OCI-LY1 (cell line): ENCODE results near the gene SMARCC2.

Experiments
- H2AFZ ChIP-seq: fragments of 200-600 bp; sonication (generic), shearing (Covaris generic); 2 replicates; pipeline ENCODE4 v1.6.0; 2014; ENCODE audit warnings: antibody characterized with exemption, mild to moderate bottlenecking, low read length
- H3F3A ChIP-seq: fragments of 200-600 bp; sonication (generic), shearing (Covaris generic); 2 replicates; pipeline ENCODE4 v1.6.0; 2014; ENCODE audit warnings: mild to moderate bottlenecking, antibody characterized with exemption, low read length, moderate library complexity; ENCODE audit not compliant: insufficient read depth
- H3K27ac ChIP-seq: fragments of 200-600 bp; sonication (generic); 2 replicates; pipeline ENCODE4 v1.5.1; 2014; ENCODE audit warnings: low read length, mixed run types, mild to moderate bottlenecking, low read depth; ENCODE audit not compliant: poor library complexity, severe bottlenecking
- H3K27me3 ChIP-seq: fragments of 200-600 bp; sonication (generic); 2 replicates; pipeline ENCODE4 v1.6.0; 2014; ENCODE audit warnings: antibody characterized with exemption, mild to moderate bottlenecking, low read length, moderate library complexity; ENCODE audit not compliant: insufficient read depth
- H3K36me3 ChIP-seq: fragments of 200-600 bp; sonication (generic); 2 replicates; pipeline ENCODE4 v1.6.1; 2014; ENCODE audit warnings: mild to moderate bottlenecking, antibody characterized with exemption, low read length, moderate library complexity, mixed read lengths; ENCODE audit not compliant: insufficient read depth
- H3K4me1 ChIP-seq: fragments of 200-600 bp; sonication (generic); 2 replicates; pipeline ENCODE4 v1.5.1; 2014; ENCODE audit warnings: mild to moderate bottlenecking, low read length, moderate library complexity; ENCODE audit not compliant: insufficient read depth, severe bottlenecking
- H3K4me2 ChIP-seq: fragments of 200-600 bp; sonication (generic), shearing (Covaris generic); 2 replicates; pipeline ENCODE4 v1.6.1; 2014; ENCODE audit warnings: low read length
- H3K4me3 ChIP-seq: fragments of 200-600 bp; sonication (generic); 2 replicates; pipeline ENCODE4 v1.5.1; 2014; ENCODE audit warnings: low read length, low read depth, mild to moderate bottlenecking, mixed read lengths; ENCODE audit not compliant: poor library complexity, severe bottlenecking
- H3K79me2 ChIP-seq: fragments of 200-600 bp; shearing (Covaris generic); 2 replicates; pipeline ENCODE4 v1.6.1; 2016; ENCODE audit warnings: mixed run types, low read length, mixed read lengths; ENCODE audit not compliant: insufficient read depth
- H3K9ac ChIP-seq: fragments of 200-600 bp; sonication (generic), shearing (Covaris generic); 2 replicates; pipeline ENCODE4 v1.6.1; 2014; ENCODE audit warnings: mild to moderate bottlenecking, low read length, mixed read lengths
- H3K9me2 ChIP-seq: fragments of 200-600 bp; sonication (generic), shearing (Covaris generic); 2 replicates; pipeline ENCODE4 v1.6.1; 2014; ENCODE audit warnings: low read depth, mild to moderate bottlenecking, low read length, mixed read lengths
- H3K9me3 ChIP-seq: fragments of 200-600 bp; shearing (Covaris generic); 2 replicates; pipeline ENCODE4 v1.6.1; 2014; ENCODE audit warnings: low read length, mixed read lengths
- H4K20me1 ChIP-seq: fragments of 200-600 bp; sonication (generic), shearing (Covaris generic); 2 replicates; pipeline ENCODE4 v1.6.0; 2016; ENCODE audit warnings: mild to moderate bottlenecking, low read length; ENCODE audit not compliant: insufficient read depth
- EZH2 ChIP-seq: fragments of 200-600 bp; sonication (generic), shearing (Covaris generic); IDR thresholded peaks from 2 replicates; pipeline ENCODE4 v1.8.0; 2017; ENCODE audit warnings: borderline replicate concordance, mixed run types, mild to moderate bottlenecking, antibody characterized with exemption, low read length, moderate library complexity, mixed read lengths
- TF ChIP-seq, protein P1 (sequence below): fragments of 200-600 bp; sonication (generic), shearing (Covaris generic); IDR thresholded peaks from 2 replicates; pipeline ENCODE4 v1.5.1; 2017; ENCODE audit warnings: mild to moderate bottlenecking, antibody characterized with exemption, low read length, moderate library complexity, mixed read lengths

SMARCC2 gene

GRCh38 chr12:56128670-56129205 is 60.5 kb downstream of the SMARCC2 start:
- Histone ChIP-seq H3K36me3 (peaks cover 36% of the 10 kb centered on the region), H3K27ac (peak overlapping the region; percentile 69), H3K4me3 (peak overlapping the region; percentile 78), H3K27me3 (no peaks in the 10 kb centered on the region), H2AFZ (no peak overlapping the region), H3K9me3 (no peaks in the 10 kb centered on the region), H3K4me2 (peak overlapping the region; percentile 82), H4K20me1 (no peaks in the 10 kb centered on the region), H3K9me2 (no peaks in the 10 kb centered on the region), H3K79me2 (no peaks in the 10 kb centered on the region), H3F3A (peaks cover 11% of the 10 kb centered on the region), H3K9ac (peak overlapping the region; percentile 71), H3K4me1 (peaks cover 41% of the 10 kb centered on the region)
- TF ChIP-seq, protein P1, sequence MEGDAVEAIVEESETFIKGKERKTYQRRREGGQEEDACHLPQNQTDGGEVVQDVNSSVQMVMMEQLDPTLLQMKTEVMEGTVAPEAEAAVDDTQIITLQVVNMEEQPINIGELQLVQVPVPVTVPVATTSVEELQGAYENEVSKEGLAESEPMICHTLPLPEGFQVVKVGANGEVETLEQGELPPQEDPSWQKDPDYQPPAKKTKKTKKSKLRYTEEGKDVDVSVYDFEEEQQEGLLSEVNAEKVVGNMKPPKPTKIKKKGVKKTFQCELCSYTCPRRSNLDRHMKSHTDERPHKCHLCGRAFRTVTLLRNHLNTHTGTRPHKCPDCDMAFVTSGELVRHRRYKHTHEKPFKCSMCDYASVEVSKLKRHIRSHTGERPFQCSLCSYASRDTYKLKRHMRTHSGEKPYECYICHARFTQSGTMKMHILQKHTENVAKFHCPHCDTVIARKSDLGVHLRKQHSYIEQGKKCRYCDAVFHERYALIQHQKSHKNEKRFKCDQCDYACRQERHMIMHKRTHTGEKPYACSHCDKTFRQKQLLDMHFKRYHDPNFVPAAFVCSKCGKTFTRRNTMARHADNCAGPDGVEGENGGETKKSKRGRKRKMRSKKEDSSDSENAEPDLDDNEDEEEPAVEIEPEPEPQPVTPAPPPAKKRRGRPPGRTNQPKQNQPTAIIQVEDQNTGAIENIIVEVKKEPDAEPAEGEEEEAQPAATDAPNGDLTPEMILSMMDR = no peak
- TF ChIP-seq EZH2 = no peak

GRCh38 chr12:56127888-56128669 is 61.2 kb downstream of the SMARCC2 start, which contains the start of gene ESYT1:
Gene ESYT1, plus strand, starts transcription at chr12:56128267. Its CDS starts 53 bp downstream, at chr12:56128320.
- Histone ChIP-seq H3K9me3 (no peaks in the 10 kb centered on the region), H3K36me3 (peaks cover 29% of the 10 kb centered on the region), H3K4me1 (peaks cover 42% of the 10 kb centered on the region), H4K20me1 (no peaks in the 10 kb centered on the region), H3K9ac (peak within 1 kb of the TSS; percentile 71), H3F3A (peaks cover 11% of the 10 kb centered on the region), H3K4me3 (peak within 1 kb of the TSS; percentile 78), H3K27me3 (no peaks in the 10 kb centered on the region), H3K9me2 (no peaks in the 10 kb centered on the region), H3K27ac (peak within 1 kb of the TSS; percentile 92), H2AFZ (no peak within 1 kb of the TSS), H3K4me2 (peak within 1 kb of the TSS; percentile 82), H3K79me2 (no peaks in the 10 kb centered on the region)
- TF ChIP-seq, protein P1 = no peak
- no peak for TF ChIP-seq EZH2

DNA sequence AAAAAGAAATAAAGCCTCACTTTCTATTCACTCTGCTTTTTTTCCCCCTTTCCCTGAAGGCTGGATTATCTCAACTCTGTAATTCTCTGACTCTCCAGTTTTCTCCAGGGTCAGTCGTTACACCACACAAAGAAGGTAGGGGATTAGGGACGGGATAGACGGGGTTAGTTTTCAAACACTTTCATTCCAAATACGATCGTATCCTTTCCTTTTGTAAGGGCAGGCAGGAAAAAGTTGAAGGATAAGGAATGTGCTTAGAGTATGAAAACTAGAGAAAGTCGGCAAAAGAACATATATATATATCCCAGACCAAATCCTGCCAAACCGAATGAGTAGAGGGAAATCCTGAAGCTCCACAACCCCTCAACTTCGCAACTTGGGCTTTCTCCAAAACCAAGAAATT is 61.8 kb downstream of the SMARCC2 start:
- peaks cover 42% of the 10 kb centered on the region for H3K4me1 ChIP-seq
- peak overlapping the region; percentile 92 for H3K27ac ChIP-seq
- peaks cover 25% of the 10 kb centered on the region for H3K36me3 ChIP-seq
- H3F3A ChIP-seq = peaks cover 11% of the 10 kb centered on the region
- no peaks in the 10 kb centered on the region for H3K27me3 ChIP-seq
- H3K79me2 ChIP-seq = no peaks in the 10 kb centered on the region
- peak overlapping the region; percentile 51 for H3K4me3 ChIP-seq
- peak overlapping the region; percentile 52 for H3K9ac ChIP-seq
- H3K9me2 ChIP-seq = no peaks in the 10 kb centered on the region
- no peak for TF ChIP-seq EZH2
- TF ChIP-seq, protein P1 = no peak
- H3K9me3 ChIP-seq = no peaks in the 10 kb centered on the region
- no peaks in the 10 kb centered on the region for H4K20me1 ChIP-seq
- peak overlapping the region; percentile 67 for H3K4me2 ChIP-seq
- no peak overlapping the region for H2AFZ ChIP-seq
